ENCODE results near the gene SNRPD3. TPM values are rescaled to one million over a fixed set of nuclear protein-coding genes. Genes with fewer than 3 reads are reported as not detected.

The SNRPD3 gene
- total RNA-seq, 1 donor from 2014 or later = 59.3 TPM

- peaks cover 20% of the 10 kb centered on the region for H3K4me1 Mint-ChIP-seq (ENCODE audit: low read depth)
- TF ChIP-seq CTCF (IDR thresholded peaks at IDR 0.05) = no peak
- no peaks in the 10 kb centered on the region for H3K36me3 Mint-ChIP-seq (ENCODE audit: low read depth)
- H3K4me3 Mint-ChIP-seq (ENCODE audit: unreplicated experiment) = no peak overlapping the region
- H3K9me3 Mint-ChIP-seq (ENCODE audit: low read depth) = no peaks in the 10 kb centered on the region
- no peak for DNase-seq (ENCODE audit: low spot score)
- no peak overlapping the region for H3K27ac Mint-ChIP-seq (ENCODE audit: unreplicated experiment)
- no peaks in the 10 kb centered on the region for H3K27me3 Mint-ChIP-seq (ENCODE audit: low read depth)
These were observed 38.4 kb upstream of the SNRPD3 start for GRCh38 chr22:24517446-24517845.

- no peaks in the 10 kb centered on the region for H3K27me3 Mint-ChIP-seq (ENCODE audit: low read depth)
- TF ChIP-seq CTCF (IDR thresholded peaks at IDR 0.05) = no peak
- peaks cover 20% of the 10 kb centered on the region for H3K4me1 Mint-ChIP-seq (ENCODE audit: low read depth)
- H3K4me3 Mint-ChIP-seq (ENCODE audit: unreplicated experiment) = no peak overlapping the region
- no peak overlapping the region for H3K27ac Mint-ChIP-seq (ENCODE audit: unreplicated experiment)
- H3K36me3 Mint-ChIP-seq (ENCODE audit: low read depth) = no peaks in the 10 kb centered on the region
- H3K9me3 Mint-ChIP-seq (ENCODE audit: low read depth) = no peaks in the 10 kb centered on the region
- no peak for DNase-seq (ENCODE audit: low spot score)
These were observed 37.6 kb upstream of the SNRPD3 start for GRCh38 chr22:24518228-24518627.

GRCh38 chr22:24518771-24519485 is 36.9 kb upstream of the SNRPD3 start:
- H3K9me3 Mint-ChIP-seq (ENCODE audit: low read depth) = no peaks in the 10 kb centered on the region
- H3K4me1 Mint-ChIP-seq (ENCODE audit: low read depth) = peaks cover 22% of the 10 kb centered on the region
- H3K27me3 Mint-ChIP-seq (ENCODE audit: low read depth) = no peaks in the 10 kb centered on the region
- TF ChIP-seq CTCF (IDR thresholded peaks at IDR 0.05) = no peak
- H3K4me3 Mint-ChIP-seq (ENCODE audit: unreplicated experiment) = no peak overlapping the region
- no peak for DNase-seq (ENCODE audit: low spot score)
- H3K27ac Mint-ChIP-seq (ENCODE audit: unreplicated experiment) = no peak overlapping the region
- no peaks in the 10 kb centered on the region for H3K36me3 Mint-ChIP-seq (ENCODE audit: low read depth)

- Mint-ChIP-seq H3K27ac (ENCODE audit: unreplicated experiment) (no peak overlapping the region), H3K27me3 (ENCODE audit: low read depth) (no peaks in the 10 kb centered on the region), H3K4me3 (ENCODE audit: unreplicated experiment) (no peak overlapping the region), H3K36me3 (ENCODE audit: low read depth) (no peaks in the 10 kb centered on the region), H3K4me1 (ENCODE audit: low read depth) (peaks cover 25% of the 10 kb centered on the region), H3K9me3 (ENCODE audit: low read depth) (no peaks in the 10 kb centered on the region)
- no peak for DNase-seq (ENCODE audit: low spot score)
- no peak for TF ChIP-seq CTCF (IDR thresholded peaks at IDR 0.05)
These were observed 36.3 kb upstream of the SNRPD3 start for GRCh38 chr22:24519496-24519895.

GRCh38 chr22:24521791-24522245 is 34.0 kb upstream of the SNRPD3 start:
- Mint-ChIP-seq H3K27me3 (ENCODE audit: low read depth) (no peaks in the 10 kb centered on the region), H3K4me3 (ENCODE audit: unreplicated experiment) (no peak overlapping the region), H3K9me3 (ENCODE audit: low read depth) (no peaks in the 10 kb centered on the region), H3K36me3 (ENCODE audit: low read depth) (no peaks in the 10 kb centered on the region), H3K4me1 (ENCODE audit: low read depth) (peaks cover 14% of the 10 kb centered on the region), H3K27ac (ENCODE audit: unreplicated experiment) (no peak overlapping the region)
- TF ChIP-seq CTCF (IDR thresholded peaks at IDR 0.05) = peak; percentile 84
- no peak for DNase-seq (ENCODE audit: low spot score)
